HCT116 (cell line): Measurements from ENCODE around the gene IGFBP7.

ENCODE experiments used
- ATF3 ChIP-seq: IDR thresholded peaks from 2 replicates; pipeline ENCODE4 v1.6.1; 2012
- CEBPB ChIP-seq: IDR thresholded peaks from 2 replicates; pipeline ENCODE4 v1.6.1; 2012; ENCODE audit warnings: low read depth
- CTCF ChIP-seq, 3 experiments: fragments of 200-600 bp in 1 of 3; sonication (generic) in 1 of 3; IDR thresholded peaks in 2 of 3; conservative IDR thresholded peaks in 1 of 3; 2 replicates each; pipeline ENCODE4 v1.5.1; 2012 to 2017; ENCODE audit warnings: low read depth in 2 of 3, low read length in 2 of 3, antibody characterized with exemption in 1 of 3, borderline replicate concordance in 1 of 3, control low read depth in 1 of 3, mild to moderate bottlenecking in 1 of 3, mixed read lengths in 1 of 3, mixed run types in 1 of 3, moderate library complexity in 1 of 3; ENCODE audit not compliant: insufficient read depth in 1 of 3
- EZH2 ChIP-seq: fragments of 200-600 bp; sonication (generic); IDR thresholded peaks from 2 replicates; pipeline ENCODE4 v1.6.1; 2017; ENCODE audit warnings: antibody characterized with exemption, mixed run types
- EZH2phosphoT487 ChIP-seq: fragments of 200-600 bp; IDR thresholded peaks from 2 replicates; pipeline ENCODE4 v1.6.1; 2018; ENCODE audit warnings: antibody characterized with exemption, borderline replicate concordance
- MAX ChIP-seq: IDR thresholded peaks from 2 replicates; pipeline ENCODE4 v1.6.1; 2012
- POLR2A ChIP-seq: IDR thresholded peaks from 2 replicates; pipeline ENCODE4 v1.7.0; 2011; ENCODE audit warnings: borderline replicate concordance; ENCODE audit not compliant: insufficient read depth, insufficient read length; ENCODE audit errors: extremely low read depth
- POLR2AphosphoS5 ChIP-seq: IDR thresholded peaks from 2 replicates; pipeline ENCODE4 v1.6.1; 2011; ENCODE audit warnings: mild to moderate bottlenecking, low read depth, low read length, moderate library complexity
- REST ChIP-seq: IDR thresholded peaks from 2 replicates; pipeline ENCODE4 v1.6.1; 2012; ENCODE audit warnings: low read depth
- SP1 ChIP-seq: IDR thresholded peaks from 2 replicates; pipeline ENCODE4 v1.6.1; 2012; ENCODE audit warnings: low read depth
- YY1 ChIP-seq: IDR thresholded peaks from 2 replicates; pipeline ENCODE4 v1.6.1; 2011; ENCODE audit warnings: low read length, low read depth, moderate library complexity, mild to moderate bottlenecking; ENCODE audit not compliant: insufficient replicate concordance; ENCODE audit errors: extremely low read depth
- ZBTB33 ChIP-seq: IDR thresholded peaks from 2 replicates; pipeline ENCODE4 v1.6.1; 2011; ENCODE audit warnings: mild to moderate bottlenecking, low read length, moderate library complexity; ENCODE audit not compliant: insufficient replicate concordance; ENCODE audit errors: extremely low read depth
- ZFX ChIP-seq: fragments of 450-650 bp; IDR thresholded peaks from 2 replicates; pipeline ENCODE4 v1.6.1; 2017

GRCh38 chr4:57044996-57045395, 65.2 kb downstream of the IGFBP7 start:
- TF ChIP-seq CTCF (IDR thresholded peaks at IDR 0.05 in 2 of 3, conservative IDR thresholded peaks at IDR 0.05 in 1 of 3; ENCODE audit: borderline replicate concordance in 1 of 3, insufficient read depth in 1 of 3, low read depth in 2 of 3, low read length in 2 of 3) (no peak), EZH2phosphoT487 (no peak), EZH2 (no peak), POLR2A (no peak), CEBPB (no peak), ZFX (no peak), REST (no peak), ATF3 (no peak), ZBTB33 (no peak), YY1 (no peak), MAX (no peak), SP1 (no peak), POLR2AphosphoS5 (no peak)
